GM06990 (cell line): ENCODE results near the gene AFAP1.

Experiments
- DNase-seq: peaks from one replicate; pipeline ENCODE4 v3.0.0-alpha.2; 2011; ENCODE audit not compliant: insufficient read length; ENCODE audit errors: extremely low read depth
- H3K27me3 ChIP-seq: replicated peaks from 2 replicates; pipeline ENCODE4 v1.6.0; 2011; ENCODE audit warnings: low read length; ENCODE audit not compliant: control insufficient read depth, insufficient read depth
- H3K36me3 ChIP-seq: 2 replicates; pipeline ENCODE4 v1.5.1; 2011; ENCODE audit warnings: low read length; ENCODE audit not compliant: control insufficient read depth, insufficient read depth
- H3K4me3 ChIP-seq: replicated peaks from 2 replicates; pipeline ENCODE4 v1.5.1; 2011; ENCODE audit warnings: low read depth, mild to moderate bottlenecking, control low read depth, low read length
- TF ChIP-seq, protein P1 (sequence below): IDR thresholded peaks from 2 replicates; pipeline ENCODE4 v1.5.1; 2011; ENCODE audit warnings: low read length, control low read depth, mild to moderate bottlenecking, inconsistent platforms; ENCODE audit not compliant: insufficient read depth, poor library complexity, severe bottlenecking

The AFAP1 gene

DNA sequence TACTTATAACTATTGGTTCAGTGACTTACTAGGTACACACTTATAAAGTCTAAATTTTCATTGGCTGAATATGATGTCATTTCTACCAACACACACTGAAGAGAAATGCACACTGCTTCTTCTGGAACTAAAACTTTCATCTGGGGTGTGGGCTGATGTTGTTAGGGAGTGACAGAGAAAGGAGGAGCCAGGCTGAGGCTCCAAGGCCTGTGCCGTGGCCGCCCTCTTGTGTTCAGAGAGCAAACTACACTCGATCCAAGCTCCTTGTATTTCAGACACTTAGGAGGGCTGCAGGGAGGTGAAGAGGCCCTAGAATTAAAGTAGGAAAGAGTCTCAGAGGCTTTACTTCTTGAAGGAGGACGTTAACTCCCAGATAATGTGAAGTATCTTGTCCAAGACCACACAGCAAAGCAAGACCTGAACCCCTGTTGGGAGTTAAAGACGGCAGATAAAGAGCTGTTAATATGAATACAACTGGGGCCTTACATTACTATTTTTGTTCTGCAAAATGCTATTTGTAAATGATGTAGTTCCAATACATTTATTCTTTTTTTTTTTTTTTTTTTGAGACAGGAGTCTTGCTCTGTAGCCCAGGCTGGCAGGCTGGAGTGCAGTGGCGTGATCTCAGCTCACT lies 137.5 kb downstream of the AFAP1 start:
- no peak overlapping the region for H3K4me3 ChIP-seq
- DNase-seq, result peak; percentile 37
- no peaks in the 10 kb centered on the region for H3K36me3 ChIP-seq
- H3K27me3 ChIP-seq, result peaks cover 1% of the 10 kb centered on the region; the same call in 1 of the 2 replicates
- TF ChIP-seq, protein P1, sequence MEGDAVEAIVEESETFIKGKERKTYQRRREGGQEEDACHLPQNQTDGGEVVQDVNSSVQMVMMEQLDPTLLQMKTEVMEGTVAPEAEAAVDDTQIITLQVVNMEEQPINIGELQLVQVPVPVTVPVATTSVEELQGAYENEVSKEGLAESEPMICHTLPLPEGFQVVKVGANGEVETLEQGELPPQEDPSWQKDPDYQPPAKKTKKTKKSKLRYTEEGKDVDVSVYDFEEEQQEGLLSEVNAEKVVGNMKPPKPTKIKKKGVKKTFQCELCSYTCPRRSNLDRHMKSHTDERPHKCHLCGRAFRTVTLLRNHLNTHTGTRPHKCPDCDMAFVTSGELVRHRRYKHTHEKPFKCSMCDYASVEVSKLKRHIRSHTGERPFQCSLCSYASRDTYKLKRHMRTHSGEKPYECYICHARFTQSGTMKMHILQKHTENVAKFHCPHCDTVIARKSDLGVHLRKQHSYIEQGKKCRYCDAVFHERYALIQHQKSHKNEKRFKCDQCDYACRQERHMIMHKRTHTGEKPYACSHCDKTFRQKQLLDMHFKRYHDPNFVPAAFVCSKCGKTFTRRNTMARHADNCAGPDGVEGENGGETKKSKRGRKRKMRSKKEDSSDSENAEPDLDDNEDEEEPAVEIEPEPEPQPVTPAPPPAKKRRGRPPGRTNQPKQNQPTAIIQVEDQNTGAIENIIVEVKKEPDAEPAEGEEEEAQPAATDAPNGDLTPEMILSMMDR, result peak; percentile 96

DNA sequence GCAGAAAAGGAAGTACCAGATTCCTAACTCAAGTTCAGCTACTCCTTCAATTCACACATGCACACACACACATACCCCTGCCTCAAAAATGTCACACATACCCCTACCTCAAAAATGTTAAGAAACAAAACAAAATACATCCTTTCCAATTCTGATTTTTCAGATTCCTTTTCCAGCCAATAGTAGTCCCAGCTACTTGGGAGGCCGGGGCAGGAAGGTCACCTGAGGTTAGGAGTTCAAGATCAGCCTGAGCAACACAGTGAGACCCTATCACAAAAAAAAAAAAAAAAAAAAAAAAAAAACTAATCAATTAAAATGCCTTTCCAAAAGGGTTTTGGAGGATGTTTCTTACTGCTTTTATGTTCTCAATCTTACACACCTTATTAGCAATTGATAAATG lies 138.0 kb downstream of the AFAP1 start:
- Histone ChIP-seq H3K36me3 (no peaks in the 10 kb centered on the region), H3K4me3 (no peak overlapping the region), H3K27me3 (no peaks in the 10 kb centered on the region; the same call in 1 of the 2 replicates)
- DNase-seq, result no peak
- TF ChIP-seq, protein P1, result no peak

DNA sequence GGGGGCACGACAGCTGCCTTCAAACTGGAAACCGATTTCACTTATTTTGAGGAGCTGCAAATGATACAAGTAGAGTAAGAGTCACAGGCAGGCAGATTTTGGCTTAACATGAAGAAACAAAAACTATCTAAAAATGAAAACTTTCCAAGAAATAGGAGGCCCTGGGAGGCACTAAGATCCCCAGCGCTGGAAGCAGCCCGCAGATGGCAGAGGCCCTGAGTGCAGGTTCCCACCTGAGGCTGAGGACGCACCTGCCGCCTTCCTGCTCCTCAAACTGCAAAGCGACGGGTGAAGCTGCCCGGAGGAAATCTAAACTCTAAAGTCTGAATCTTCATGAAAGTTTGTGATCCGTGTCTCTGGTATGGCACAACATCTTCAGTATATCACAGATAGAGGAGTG lies 138.7 kb downstream of the AFAP1 start:
- TF ChIP-seq, protein P1, result no peak
- H3K27me3 ChIP-seq, result no peaks in the 10 kb centered on the region; the same call in 1 of the 2 replicates
- H3K4me3 ChIP-seq, result no peak overlapping the region
- H3K36me3 ChIP-seq, result no peaks in the 10 kb centered on the region
- no peak for DNase-seq

DNA sequence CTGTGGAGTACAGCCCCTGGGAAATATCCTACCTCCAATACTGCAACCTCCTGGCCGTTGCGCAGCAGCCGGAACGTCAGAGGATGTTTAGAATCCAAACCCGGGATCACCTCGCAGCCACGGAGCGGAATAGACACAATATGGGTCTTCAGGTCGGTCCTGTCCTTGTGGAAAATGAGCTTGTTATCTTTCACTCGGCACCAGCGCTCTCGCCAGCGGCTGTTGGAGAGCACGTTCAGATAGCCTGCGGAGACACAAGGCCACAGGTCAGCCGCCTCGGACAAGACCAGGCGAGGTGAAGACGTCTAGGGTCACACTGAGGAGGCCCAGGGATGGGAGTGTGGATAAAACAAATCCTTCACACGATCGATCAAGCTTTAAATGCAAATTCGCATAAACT lies 139.3 kb downstream of the AFAP1 start:
- Histone ChIP-seq H3K27me3 (no peaks in the 10 kb centered on the region; the same call in 1 of the 2 replicates), H3K4me3 (no peak overlapping the region), H3K36me3 (no peaks in the 10 kb centered on the region)
- DNase-seq, result no peak
- TF ChIP-seq, protein P1, result no peak

DNA sequence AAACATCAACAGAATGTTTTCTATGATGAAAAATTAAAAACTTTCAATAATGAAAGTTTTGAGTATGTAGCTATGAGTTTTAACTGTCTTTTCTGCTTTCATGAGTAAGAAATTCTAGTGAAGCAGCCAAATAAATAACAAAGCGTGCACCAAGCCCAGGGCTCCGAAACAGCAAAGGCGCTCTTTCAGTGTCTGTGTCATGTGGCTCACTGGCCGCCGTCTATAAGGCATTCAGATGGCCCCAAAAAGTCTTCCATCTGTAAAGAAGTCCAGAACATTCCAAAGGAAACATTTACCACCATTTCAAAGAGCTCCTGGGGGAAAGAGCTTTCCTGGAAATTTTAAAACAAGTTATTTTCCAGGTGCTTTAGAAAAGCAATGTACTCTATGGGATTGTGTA lies 139.9 kb downstream of the AFAP1 start:
- Histone ChIP-seq H3K36me3 (no peaks in the 10 kb centered on the region), H3K27me3 (no peaks in the 10 kb centered on the region; the same call in 1 of the 2 replicates), H3K4me3 (no peak overlapping the region)
- TF ChIP-seq, protein P1, result no peak
- DNase-seq, result no peak

DNA sequence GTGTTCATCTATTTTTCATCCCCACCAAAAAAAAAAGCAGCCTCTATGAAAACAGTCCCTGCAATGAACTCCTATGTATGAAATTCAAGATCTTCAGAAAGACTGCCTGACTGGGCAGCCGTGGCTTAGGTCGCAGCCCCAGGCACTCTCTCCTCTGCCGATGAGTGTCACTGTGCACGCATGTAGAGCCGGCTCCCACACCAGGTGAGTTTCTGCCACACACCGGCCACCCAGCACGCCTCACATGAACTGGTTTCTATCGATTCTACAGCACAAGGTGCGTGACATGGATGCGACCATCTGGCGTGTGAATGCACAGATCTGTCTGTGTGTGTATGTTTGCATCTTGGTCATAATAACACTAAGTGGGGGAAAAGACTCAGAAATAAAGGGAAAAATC lies 140.4 kb downstream of the AFAP1 start:
- no peak for DNase-seq
- TF ChIP-seq, protein P1, result no peak
- Histone ChIP-seq H3K36me3 (no peaks in the 10 kb centered on the region), H3K27me3 (no peaks in the 10 kb centered on the region), H3K4me3 (no peak overlapping the region)
